WTC11 (cell line): Measurements from ENCODE around the gene MYOZ3. TPM values are rescaled to one million over a fixed set of nuclear protein-coding genes. Genes with fewer than 3 reads are reported as not detected.
A peak's percentile ranks its signal among the peaks of the same experiment; 100 is the strongest.

Source experiments
- ATAC-seq: fragments of 200-7000 bp; cut with Tn5 transposase; 2 replicates; pipeline ENCODE4 v1.10.0; 2021; ENCODE audit warnings: mild to moderate bottlenecking, moderate library complexity
- CTCF ChIA-PET: fragments of 300-600 bp; sonication (Branson Sonifier 250); formaldehyde crosslinking; loops from one replicate; lab custom pipeline; 2021; ENCODE audit warnings: antibody characterized with exemption; lab: Charles Lee
- POLR2A ChIA-PET: fragments of 350-600 bp; sonication (Branson Sonifier 250); formaldehyde crosslinking; loops from one replicate; lab custom pipeline; 2021; ENCODE audit warnings: antibody characterized with exemption; lab: Charles Lee
- DNase-seq: peaks from one replicate; pipeline ENCODE4 v3.0.0; 2021; ENCODE audit warnings: low spot score
- H3K27ac Mint-ChIP-seq: 2 replicates; pipeline ENCODE4 v1.8.0; 2021; ENCODE audit warnings: mixed read lengths
- H3K27me3 Mint-ChIP-seq: 2 replicates; pipeline ENCODE4 v1.8.0; 2021; ENCODE audit warnings: low read depth, mild to moderate bottlenecking, moderate library complexity, mixed read lengths
- H3K36me3 Mint-ChIP-seq: 2 replicates; pipeline ENCODE4 v1.8.0; 2021; ENCODE audit warnings: mixed read lengths
- H3K4me1 Mint-ChIP-seq: 2 replicates; pipeline ENCODE4 v1.8.0; 2022; ENCODE audit warnings: mixed read lengths
- H3K4me3 Mint-ChIP-seq: 2 replicates; pipeline ENCODE4 v1.8.0; 2021; ENCODE audit warnings: mild to moderate bottlenecking, moderate library complexity, mixed read lengths
- H3K9me3 Mint-ChIP-seq: 2 replicates; pipeline ENCODE4 v1.8.0; 2021; ENCODE audit warnings: mixed read lengths
- ATF1 ChIP-seq: sonication (generic); formaldehyde crosslinking; IDR thresholded peaks from 2 replicates; pipeline ENCODE4 v1.8.1; 2023; ENCODE audit warnings: mild to moderate bottlenecking, moderate library complexity, missing genetic modification reagents
- HMGXB4 ChIP-seq: sonication (generic); formaldehyde crosslinking; IDR thresholded peaks from 2 replicates; pipeline ENCODE4 v1.8.1; 2023; ENCODE audit warnings: mild to moderate bottlenecking, moderate library complexity, missing genetic modification reagents
- MLX ChIP-seq: sonication (generic); formaldehyde crosslinking; IDR thresholded peaks from 2 replicates; pipeline ENCODE4 v1.8.1; 2023; ENCODE audit warnings: mild to moderate bottlenecking, missing genetic modification reagents, moderate library complexity
- MXD4 ChIP-seq: fragments of 250-450 bp; sonication (Bioruptor Pico); IDR thresholded peaks from 2 replicates; pipeline ENCODE4 v1.8.0; 2021; ENCODE audit warnings: mild to moderate bottlenecking, moderate library complexity, borderline replicate concordance
- MYBL2 ChIP-seq: sonication (generic); formaldehyde crosslinking; IDR thresholded peaks from 2 replicates; pipeline ENCODE4 v1.8.1; 2023; ENCODE audit warnings: mild to moderate bottlenecking, moderate library complexity, missing genetic modification reagents
- PRDM15 ChIP-seq: sonication (generic); formaldehyde crosslinking; IDR thresholded peaks from 2 replicates; pipeline ENCODE4 v1.8.0; 2022; ENCODE audit warnings: missing genetic modification reagents
- SOX15 ChIP-seq: fragments of 250-450 bp; sonication (Bioruptor Pico); IDR thresholded peaks from 2 replicates; pipeline ENCODE4 v1.9.0; 2021; ENCODE audit warnings: mild to moderate bottlenecking
- TP53 ChIP-seq: sonication (generic); formaldehyde crosslinking; IDR thresholded peaks from 2 replicates; pipeline ENCODE4 v1.8.1; 2023; ENCODE audit warnings: mild to moderate bottlenecking, missing genetic modification reagents
- USF1 ChIP-seq: sonication (generic); formaldehyde crosslinking; IDR thresholded peaks from 2 replicates; pipeline ENCODE4 v1.8.0; 2022; ENCODE audit warnings: mild to moderate bottlenecking, missing genetic modification reagents
- ZNF138 ChIP-seq: sonication (generic); formaldehyde crosslinking; conservative IDR thresholded peaks from 2 replicates; pipeline ENCODE4 v1.8.1; 2022; ENCODE audit warnings: mild to moderate bottlenecking, moderate library complexity, missing genetic modification reagents
- ZNF532 ChIP-seq: fragments of 250-450 bp; sonication (Bioruptor Pico); IDR thresholded peaks from 2 replicates; pipeline ENCODE4 v1.9.0; 2021; ENCODE audit warnings: mild to moderate bottlenecking, borderline replicate concordance
- total RNA-seq: library from RNA; stranded (reverse); gene quantifications from 3 replicates; pipeline ENCODE4 v1.2.3, GENCODE V29; 2021
- TF ChIP-seq, protein P1 (sequence below): fragments of 250-450 bp; sonication (Bioruptor Pico); IDR thresholded peaks from 2 replicates; pipeline ENCODE4 v1.9.0; 2021; ENCODE audit warnings: mild to moderate bottlenecking
- TF ChIP-seq, protein P2 (sequence below): sonication (generic); formaldehyde crosslinking; IDR thresholded peaks from 2 replicates; pipeline ENCODE4 v1.8.0; 2022; ENCODE audit warnings: mild to moderate bottlenecking, missing genetic modification reagents
- TF ChIP-seq, protein P3 (sequence below): sonication (generic); formaldehyde crosslinking; IDR thresholded peaks from 2 replicates; pipeline ENCODE4 v1.8.0; 2022; ENCODE audit warnings: mild to moderate bottlenecking, missing genetic modification reagents
- TF ChIP-seq, protein P4 (sequence below): sonication (generic); formaldehyde crosslinking; conservative IDR thresholded peaks from 2 replicates; pipeline ENCODE4 v1.8.1; 2022; ENCODE audit warnings: mild to moderate bottlenecking, missing genetic modification reagents
- TF ChIP-seq, protein P5 (sequence below): sonication (generic); formaldehyde crosslinking; IDR thresholded peaks from 2 replicates; pipeline ENCODE4 v1.8.1; 2023; ENCODE audit warnings: mild to moderate bottlenecking, missing genetic modification reagents, borderline replicate concordance

MYOZ3 gene
- total RNA-seq, 1 experiment from 2014 or later: 13.7 TPM

- TF ChIP-seq, protein P1, sequence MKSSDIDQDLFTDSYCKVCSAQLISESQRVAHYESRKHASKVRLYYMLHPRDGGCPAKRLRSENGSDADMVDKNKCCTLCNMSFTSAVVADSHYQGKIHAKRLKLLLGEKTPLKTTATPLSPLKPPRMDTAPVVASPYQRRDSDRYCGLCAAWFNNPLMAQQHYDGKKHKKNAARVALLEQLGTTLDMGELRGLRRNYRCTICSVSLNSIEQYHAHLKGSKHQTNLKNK (CRISPR knock-in tag): no peak
- no peak for TF ChIP-seq ZNF532 (CRISPR knock-in tag)
- TF ChIP-seq SOX15 (CRISPR knock-in tag): no peak
- TF ChIP-seq, protein P2, sequence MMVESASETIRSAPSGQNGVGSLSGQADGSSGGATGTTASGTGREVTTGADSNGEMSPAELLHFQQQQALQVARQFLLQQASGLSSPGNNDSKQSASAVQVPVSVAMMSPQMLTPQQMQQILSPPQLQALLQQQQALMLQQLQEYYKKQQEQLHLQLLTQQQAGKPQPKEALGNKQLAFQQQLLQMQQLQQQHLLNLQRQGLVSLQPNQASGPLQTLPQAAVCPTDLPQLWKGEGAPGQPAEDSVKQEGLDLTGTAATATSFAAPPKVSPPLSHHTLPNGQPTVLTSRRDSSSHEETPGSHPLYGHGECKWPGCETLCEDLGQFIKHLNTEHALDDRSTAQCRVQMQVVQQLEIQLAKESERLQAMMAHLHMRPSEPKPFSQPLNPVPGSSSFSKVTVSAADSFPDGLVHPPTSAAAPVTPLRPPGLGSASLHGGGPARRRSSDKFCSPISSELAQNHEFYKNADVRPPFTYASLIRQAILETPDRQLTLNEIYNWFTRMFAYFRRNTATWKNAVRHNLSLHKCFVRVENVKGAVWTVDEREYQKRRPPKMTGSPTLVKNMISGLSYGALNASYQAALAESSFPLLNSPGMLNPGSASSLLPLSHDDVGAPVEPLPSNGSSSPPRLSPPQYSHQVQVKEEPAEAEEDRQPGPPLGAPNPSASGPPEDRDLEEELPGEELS (CRISPR knock-in tag): no peak
- TF ChIP-seq MYBL2: no peak
- no peak for TF ChIP-seq USF1 (CRISPR knock-in tag)
- TF ChIP-seq TP53: no peak
- no peak for TF ChIP-seq PRDM15 (CRISPR knock-in tag)
Measured at GRCh38 chr5:150639377-150639692, 21.7 kb upstream of the MYOZ3 start (continued).

- H3K9me3 Mint-ChIP-seq: no peaks in the 10 kb centered on the region
- no peaks in the 10 kb centered on the region for H3K36me3 Mint-ChIP-seq
- CTCF ChIA-PET: interaction anchor here (1.0 to 1.8 kb wide), 4 partner anchors 16 to 181 kb away, joined by 3 to 5 read pairs (median 3); no protein-coding TSS in a partner anchor
- POLR2A ChIA-PET: no interaction called here
- no peak for DNase-seq
- ATAC-seq: no peak
- no peaks in the 10 kb centered on the region for H3K27me3 Mint-ChIP-seq
- H3K27ac Mint-ChIP-seq: peak overlapping the region; percentile 85
- H3K4me1 Mint-ChIP-seq: peaks cover 37% of the 10 kb centered on the region
- H3K4me3 Mint-ChIP-seq: no peak overlapping the region
- TF ChIP-seq ATF1: no peak
- TF ChIP-seq, protein P3, sequence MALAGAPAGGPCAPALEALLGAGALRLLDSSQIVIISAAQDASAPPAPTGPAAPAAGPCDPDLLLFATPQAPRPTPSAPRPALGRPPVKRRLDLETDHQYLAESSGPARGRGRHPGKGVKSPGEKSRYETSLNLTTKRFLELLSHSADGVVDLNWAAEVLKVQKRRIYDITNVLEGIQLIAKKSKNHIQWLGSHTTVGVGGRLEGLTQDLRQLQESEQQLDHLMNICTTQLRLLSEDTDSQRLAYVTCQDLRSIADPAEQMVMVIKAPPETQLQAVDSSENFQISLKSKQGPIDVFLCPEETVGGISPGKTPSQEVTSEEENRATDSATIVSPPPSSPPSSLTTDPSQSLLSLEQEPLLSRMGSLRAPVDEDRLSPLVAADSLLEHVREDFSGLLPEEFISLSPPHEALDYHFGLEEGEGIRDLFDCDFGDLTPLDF (CRISPR knock-in tag): no peak
- TF ChIP-seq, protein P4, sequence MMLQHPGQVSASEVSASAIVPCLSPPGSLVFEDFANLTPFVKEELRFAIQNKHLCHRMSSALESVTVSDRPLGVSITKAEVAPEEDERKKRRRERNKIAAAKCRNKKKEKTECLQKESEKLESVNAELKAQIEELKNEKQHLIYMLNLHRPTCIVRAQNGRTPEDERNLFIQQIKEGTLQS (CRISPR knock-in tag): no peak
- TF ChIP-seq, protein P5, sequence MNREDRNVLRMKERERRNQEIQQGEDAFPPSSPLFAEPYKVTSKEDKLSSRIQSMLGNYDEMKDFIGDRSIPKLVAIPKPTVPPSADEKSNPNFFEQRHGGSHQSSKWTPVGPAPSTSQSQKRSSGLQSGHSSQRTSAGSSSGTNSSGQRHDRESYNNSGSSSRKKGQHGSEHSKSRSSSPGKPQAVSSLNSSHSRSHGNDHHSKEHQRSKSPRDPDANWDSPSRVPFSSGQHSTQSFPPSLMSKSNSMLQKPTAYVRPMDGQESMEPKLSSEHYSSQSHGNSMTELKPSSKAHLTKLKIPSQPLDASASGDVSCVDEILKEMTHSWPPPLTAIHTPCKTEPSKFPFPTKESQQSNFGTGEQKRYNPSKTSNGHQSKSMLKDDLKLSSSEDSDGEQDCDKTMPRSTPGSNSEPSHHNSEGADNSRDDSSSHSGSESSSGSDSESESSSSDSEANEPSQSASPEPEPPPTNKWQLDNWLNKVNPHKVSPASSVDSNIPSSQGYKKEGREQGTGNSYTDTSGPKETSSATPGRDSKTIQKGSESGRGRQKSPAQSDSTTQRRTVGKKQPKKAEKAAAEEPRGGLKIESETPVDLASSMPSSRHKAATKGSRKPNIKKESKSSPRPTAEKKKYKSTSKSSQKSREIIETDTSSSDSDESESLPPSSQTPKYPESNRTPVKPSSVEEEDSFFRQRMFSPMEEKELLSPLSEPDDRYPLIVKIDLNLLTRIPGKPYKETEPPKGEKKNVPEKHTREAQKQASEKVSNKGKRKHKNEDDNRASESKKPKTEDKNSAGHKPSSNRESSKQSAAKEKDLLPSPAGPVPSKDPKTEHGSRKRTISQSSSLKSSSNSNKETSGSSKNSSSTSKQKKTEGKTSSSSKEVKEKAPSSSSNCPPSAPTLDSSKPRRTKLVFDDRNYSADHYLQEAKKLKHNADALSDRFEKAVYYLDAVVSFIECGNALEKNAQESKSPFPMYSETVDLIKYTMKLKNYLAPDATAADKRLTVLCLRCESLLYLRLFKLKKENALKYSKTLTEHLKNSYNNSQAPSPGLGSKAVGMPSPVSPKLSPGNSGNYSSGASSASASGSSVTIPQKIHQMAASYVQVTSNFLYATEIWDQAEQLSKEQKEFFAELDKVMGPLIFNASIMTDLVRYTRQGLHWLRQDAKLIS: no peak
- TF ChIP-seq MXD4 (CRISPR knock-in tag): no peak
- no peak for TF ChIP-seq ZNF138
- no peak for TF ChIP-seq MLX (CRISPR knock-in tag)
- TF ChIP-seq HMGXB4 (CRISPR knock-in tag): no peak
Measured at GRCh38 chr5:150639751-150640150, 21.3 kb upstream of the MYOZ3 start.
